Activated CD4-positive, CD25-positive, alpha-beta regulatory T cell treated with anti-CD3 and anti-CD28 coated beads, Interleukin-2, amount 50 U/mL, for 24 hours (primary cell): ENCODE results near the gene RPS18.
A peak's percentile ranks its signal among the peaks of the same experiment; 100 is the strongest.

Source experiments
- ATAC-seq, 2 donors: fragments of 150-1000 bp; cut with Tn5 transposase; one replicate each; pipeline ENCODE4 v1.10.0; 2021; ENCODE audit warnings: mild to moderate bottlenecking in 1 of 2, moderate library complexity in 1 of 2

RPS18 gene

GRCh38 chr6:33292996-33293682, 21.3 kb downstream of the RPS18 start:
- no peak for ATAC-seq

- ATAC-seq, result no peak
Measured at GRCh38 chr6:33294086-33294823, 22.4 kb downstream of the RPS18 start.

- ATAC-seq, result no peak
Measured at GRCh38 chr6:33295621-33296369, 23.9 kb downstream of the RPS18 start.

GRCh38 chr6:33296797-33297405, 25.0 kb downstream of the RPS18 start:
- ATAC-seq, result no peak

GRCh38 chr6:33297406-33297955, 25.6 kb downstream of the RPS18 start:
- ATAC-seq, result no peak

- ATAC-seq, result peak; percentile 23 to 34
Measured at GRCh38 chr6:33297956-33298772, 26.3 kb downstream of the RPS18 start.

GRCh38 chr6:33298773-33299236, 26.9 kb downstream of the RPS18 start, which contains the start of gene RGL2:
Gene RGL2 (minus strand): TSS chr6:33298942. CDS start chr6:33298610, 332 bp downstream.
- ATAC-seq, result peak; percentile 28 to 44

- ATAC-seq, result peak; percentile 85
Measured at GRCh38 chr6:33299237-33299944, 27.5 kb downstream of the RPS18 start.

GRCh38 chr6:33301877-33302276, 30.0 kb downstream of the RPS18 start:
- ATAC-seq, result no peak

GRCh38 chr6:33304216-33304615, 32.3 kb downstream of the RPS18 start:
- ATAC-seq, result no peak

- no peak for ATAC-seq
Measured at GRCh38 chr6:33305052-33305451, 33.2 kb downstream of the RPS18 start.

GRCh38 chr6:33306356-33306755, 34.5 kb downstream of the RPS18 start:
- no peak for ATAC-seq

GRCh38 chr6:33312361-33313104, 40.7 kb downstream of the RPS18 start:
- ATAC-seq, result peak; percentile 37 to 44

- ATAC-seq, result peak in 1 of 2 donors; percentile 6
Measured at GRCh38 chr6:33313105-33313708, 41.3 kb downstream of the RPS18 start.

- ATAC-seq, result peak; percentile 55 to 61
Measured at GRCh38 chr6:33313709-33314514, 42.0 kb downstream of the RPS18 start, which contains the start of gene TAPBP. Gene TAPBP (minus strand): TSS chr6:33314078. CDS start chr6:33314041, 37 bp downstream.

GRCh38 chr6:33314515-33314942, 42.7 kb downstream of the RPS18 start:
- peak; percentile 29 to 37 for ATAC-seq

- no peak for ATAC-seq
Measured at GRCh38 chr6:33314943-33315792, 43.3 kb downstream of the RPS18 start.
